Esophagus mucosa (tissue), 1 donor: ENCODE results near the gene TEX13B. TPM values are rescaled to one million over a fixed set of nuclear protein-coding genes. Genes with fewer than 3 reads are reported as not detected.
A peak's percentile ranks its signal among the peaks of the same experiment; 100 is the strongest.

Experiments used
- ATAC-seq: fragments of 200-7000 bp; cut with Tn5 transposase; one replicate; pipeline ENCODE4 v1.9.1; 2020
- total RNA-seq: library from RNA; stranded (reverse); gene quantifications from one replicate; pipeline ENCODE4 v1.2.4, GENCODE V29; 2023
- donor health status: DM: yes; HTN: yes; CAD: no.

TEX13B gene
- total RNA-seq, 1 donor from 2014 or later, result not detected

GRCh38 chrX:107935664-107936433 lies 46.3 kb downstream of the TEX13B start:
- ATAC-seq, result peak; percentile 76

DNA sequence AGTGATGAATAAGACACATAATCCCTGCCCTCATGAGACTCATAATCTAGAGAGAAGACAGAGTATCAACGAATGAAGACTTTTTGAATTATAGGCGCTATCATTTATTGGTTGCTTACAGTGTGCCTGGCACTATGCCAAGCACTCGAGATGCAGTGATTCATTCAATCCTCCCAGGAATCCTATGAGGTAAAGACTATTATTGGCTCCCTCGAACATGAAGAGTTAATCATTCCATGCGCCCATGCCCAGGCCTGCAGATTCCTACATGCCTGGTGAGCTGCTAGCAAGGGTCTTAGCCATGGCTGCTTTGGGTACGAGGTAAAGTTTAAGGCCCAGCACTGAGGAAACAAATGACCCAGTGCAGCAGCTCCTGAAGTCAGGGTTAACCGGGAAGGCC lies 47.0 kb downstream of the TEX13B start:
- ATAC-seq, result peak; percentile 70

DNA sequence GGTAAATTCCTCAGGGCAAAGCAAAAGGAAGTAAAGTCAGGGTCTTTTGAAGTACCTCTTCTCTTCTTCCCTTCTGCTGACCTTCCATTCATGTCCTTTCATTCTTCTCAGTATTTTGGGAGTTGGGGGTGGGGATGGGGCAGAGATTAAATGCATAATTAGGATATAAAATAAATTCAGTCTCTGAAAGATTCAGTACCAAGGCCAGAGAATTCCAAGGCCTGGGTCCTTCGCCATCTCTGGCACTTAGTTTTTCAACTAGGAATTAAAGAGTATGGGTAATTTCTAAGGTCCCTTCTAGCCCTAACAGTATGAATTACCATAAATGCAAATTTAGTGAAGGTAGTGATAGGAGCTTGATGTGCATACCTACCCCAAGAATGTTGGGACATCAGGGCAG lies 47.9 kb downstream of the TEX13B start:
- ATAC-seq, result no peak

Other genes with a start within 250 kb of the TEX13B start
- gene TSC22D3, start 206.6 kb downstream of the TEX13B start, total RNA-seq, result 46.2 TPM
- gene NCBP2L, start 204.6 kb downstream of the TEX13B start, total RNA-seq, result not detected
- gene MID2, start 156.5 kb downstream of the TEX13B start, total RNA-seq, result 17.8 TPM
- gene VSIG1, start 62.7 kb upstream of the TEX13B start, total RNA-seq, result 0.48 TPM
- 28.6 TPM for gene PSMD10, start 109.2 kb upstream of the TEX13B start, total RNA-seq
- 7.8 TPM for gene ATG4A, start 109.4 kb upstream of the TEX13B start, total RNA-seq